Pancreas (tissue), 10 donors: ENCODE measurements around the gene HK1. TPM values are rescaled to one million over a fixed set of nuclear protein-coding genes. Genes with fewer than 3 reads are reported as not detected.

Source experiments
- ATAC-seq, 4 donors: fragments of 200-7000 bp; cut with Tn5 transposase; one replicate each; pipeline versions ENCODE4 v1.8.0 to v1.9.1; 2020; ENCODE audit warnings: mild to moderate bottlenecking in 4 of 4, moderate library complexity in 4 of 4
- DNase-seq, 6 donors: peaks; one replicate each; pipeline ENCODE4 v3.0.0-alpha.2; 2020
- FAIRE-seq: peaks from 2 replicates; lab custom pipeline; 2012; peaks lifted over from hg19 to GRCh38; lab: Jason Lieb, UNC
- H3K27ac ChIP-seq, 4 donors: fragments of 200-600 bp; sonication (generic); 1 replicate in 3 of 4; 2 replicates in 1 of 4; pipeline versions ENCODE4 v1.5.0 to v1.8.0; 2020
- H3K27me3 ChIP-seq, 4 donors: fragments of 200-600 bp; one replicate each; pipeline ENCODE4 v1.8.0; 2021
- H3K36me3 ChIP-seq, 3 donors: fragments of 200-600 bp; sonication (generic) in 1 of 3; one replicate each; pipeline versions ENCODE4 v1.5.0 to v1.8.0; 2020 to 2021
- H3K4me1 ChIP-seq, 3 donors: fragments of 200-600 bp; one replicate each; pipeline ENCODE4 v1.8.0; 2021
- H3K4me3 ChIP-seq, 4 donors: fragments of 200-600 bp; sonication (generic) in 2 of 4; one replicate each; pipeline versions ENCODE4 v1.5.0 to v1.8.0; 2020 to 2021
- H3K9me3 ChIP-seq, 4 donors: fragments of 200-600 bp; one replicate each; pipeline ENCODE4 v1.8.0; 2021
- WGBS, 2 donors: extraction: QIAGEN DNeasy Blood & Tissue Kit; methylation state at CpG; one replicate each; pipeline ENCODE4 v1.1.7; 2013; 5-methylcytosine and 5-hydroxymethylcytosine counted together
- intact Hi-C, 3 donors: fragments of 100-400 bp; cut with DNase I; formaldehyde crosslinking; loops; one replicate each; pipeline versions ENCODE4 v1.11.1 to v1.14.2; 2022
- polyA plus RNA-seq, 2 donors: library from polyadenylated mRNA; stranded (reverse); fragments of 200-250 nt; gene quantifications; one replicate each; pipeline ENCODE4 v1.2.3, GENCODE V29; 2013
- total RNA-seq, 6 donors: library from RNA; stranded (reverse); fragmentation: NEBNext Ultra II Directional in 4 of 6; extraction: Animal tissue kit (Norgen Biotek cat#: 25700) in 4 of 6; gene quantifications; one replicate each; pipeline versions ENCODE4 v1.2.1 to v1.2.4, GENCODE V29; 2021 to 2023
- TF ChIP-seq, protein P1 (sequence below), 4 donors: fragments of 200-600 bp; sonication (generic) in 3 of 4; IDR thresholded peaks; one replicate each; pipeline versions ENCODE4 v1.5.0 to v1.8.0; 2021; ENCODE audit warnings: antibody characterized with exemption in 4 of 4
- donor health status: healthy with polysubstance abuse.
- donor health status: DM: no; HTN: no; CAD: no; lungs with moderate emphysema.
- donor health status: DM: no; HTN: no; CAD: no.
- donor health status: control.
- donor health status: control.
- donor health status: Bipolar disorder and iron deficiency.
- donor health status: DM: yes; HTN: yes; CAD: no.
- donor health status: DM: no; HTN: no; CAD: no.
- donor health status: DM: no; HTN: no; CAD: no.
- donor health status: DM: yes; HTN: yes; CAD: no.

HK1 gene
- total and polyA plus RNA-seq, 8 donors: 6.7 to 18.1 (median 8.6) TPM

DNA sequence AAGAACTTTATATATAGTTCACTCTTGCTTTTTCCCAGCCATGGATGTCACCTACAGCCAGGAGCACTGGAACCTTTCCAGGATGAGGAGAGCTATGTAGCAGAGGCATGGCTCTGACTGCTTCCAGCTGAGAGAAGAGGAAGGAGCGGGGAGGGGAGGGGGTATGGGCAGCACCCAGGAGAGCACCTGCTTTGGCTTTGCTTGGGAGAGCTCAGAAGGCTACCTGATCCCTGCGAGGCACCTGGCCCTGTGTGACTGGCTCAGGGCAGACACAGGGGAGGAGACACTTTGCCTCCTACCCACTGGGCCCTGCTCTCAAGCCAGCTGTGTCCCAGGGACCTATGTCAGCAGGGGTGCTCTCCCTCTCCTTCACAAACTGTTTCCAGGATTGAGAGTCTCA, 67.1 kb downstream of the HK1 start:
- H3K36me3 ChIP-seq: no peaks in the 10 kb centered on the region
- no peaks in the 10 kb centered on the region for H3K27me3 ChIP-seq
- intact Hi-C loops: no loop called here
- TF ChIP-seq, protein P1, sequence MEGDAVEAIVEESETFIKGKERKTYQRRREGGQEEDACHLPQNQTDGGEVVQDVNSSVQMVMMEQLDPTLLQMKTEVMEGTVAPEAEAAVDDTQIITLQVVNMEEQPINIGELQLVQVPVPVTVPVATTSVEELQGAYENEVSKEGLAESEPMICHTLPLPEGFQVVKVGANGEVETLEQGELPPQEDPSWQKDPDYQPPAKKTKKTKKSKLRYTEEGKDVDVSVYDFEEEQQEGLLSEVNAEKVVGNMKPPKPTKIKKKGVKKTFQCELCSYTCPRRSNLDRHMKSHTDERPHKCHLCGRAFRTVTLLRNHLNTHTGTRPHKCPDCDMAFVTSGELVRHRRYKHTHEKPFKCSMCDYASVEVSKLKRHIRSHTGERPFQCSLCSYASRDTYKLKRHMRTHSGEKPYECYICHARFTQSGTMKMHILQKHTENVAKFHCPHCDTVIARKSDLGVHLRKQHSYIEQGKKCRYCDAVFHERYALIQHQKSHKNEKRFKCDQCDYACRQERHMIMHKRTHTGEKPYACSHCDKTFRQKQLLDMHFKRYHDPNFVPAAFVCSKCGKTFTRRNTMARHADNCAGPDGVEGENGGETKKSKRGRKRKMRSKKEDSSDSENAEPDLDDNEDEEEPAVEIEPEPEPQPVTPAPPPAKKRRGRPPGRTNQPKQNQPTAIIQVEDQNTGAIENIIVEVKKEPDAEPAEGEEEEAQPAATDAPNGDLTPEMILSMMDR (IDR thresholded peaks at IDR 0.05): no peak
- H3K9me3 ChIP-seq: no peaks in the 10 kb centered on the region
- no peak for FAIRE-seq
- 17 to 41% methylated on average over 1 to 2 of the region's 2 CpGs for WGBS, 2 donors
- H3K4me1 ChIP-seq: peaks cover 0 to 11% (median 0%) of the 10 kb centered on the region in 3 donors
- no peak overlapping the region for H3K27ac ChIP-seq
- ATAC-seq: peak in 3 of 4 donors; percentile 78 to 85 (median 83)
- peak in 3 of 6 donors; percentile 40 to 60 (median 54) for DNase-seq
- no peak overlapping the region for H3K4me3 ChIP-seq

DNA sequence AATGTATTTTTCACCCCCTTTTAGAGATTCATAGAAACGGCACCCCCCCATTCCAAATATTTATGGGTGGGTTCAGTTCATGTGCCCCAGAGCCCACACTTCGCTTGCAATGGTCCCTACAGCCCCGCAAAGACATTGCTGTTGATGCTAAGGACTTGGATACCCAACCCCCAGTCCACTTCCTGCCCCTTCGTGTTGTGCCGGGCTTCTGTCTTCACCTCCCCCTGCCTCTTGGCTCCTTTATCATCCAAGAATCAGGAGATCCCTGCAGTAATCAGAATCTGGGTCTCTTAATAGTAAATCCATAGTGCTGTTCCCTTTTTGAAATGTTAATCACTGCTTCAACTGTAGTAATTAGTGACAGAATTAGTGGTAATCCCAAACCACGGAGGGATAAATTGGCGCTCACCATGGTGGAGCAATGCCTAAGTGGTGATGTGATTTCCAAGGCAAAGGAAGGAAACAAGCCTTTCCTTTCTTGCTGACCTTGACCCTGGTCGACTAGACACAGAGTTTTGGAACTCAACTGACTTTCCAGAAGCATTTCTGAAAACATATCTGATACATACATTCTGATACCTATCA, 67.7 kb downstream of the HK1 start:
- WGBS, 2 donors: 61 to 68% methylated on average over 8 of the region's 8 CpGs
- H3K4me3 ChIP-seq: no peak overlapping the region
- FAIRE-seq (no peak), ATAC-seq (no peak), DNase-seq (no peak)
- intact Hi-C loops: no loop called here
- H3K27ac ChIP-seq: no peak overlapping the region
- TF ChIP-seq, protein P1 (IDR thresholded peaks at IDR 0.05): no peak
- H3K36me3 ChIP-seq: no peaks in the 10 kb centered on the region
- H3K4me1 ChIP-seq: peaks cover 0 to 11% (median 0%) of the 10 kb centered on the region in 3 donors
- H3K27me3 ChIP-seq: no peaks in the 10 kb centered on the region
- H3K9me3 ChIP-seq: no peaks in the 10 kb centered on the region

DNA sequence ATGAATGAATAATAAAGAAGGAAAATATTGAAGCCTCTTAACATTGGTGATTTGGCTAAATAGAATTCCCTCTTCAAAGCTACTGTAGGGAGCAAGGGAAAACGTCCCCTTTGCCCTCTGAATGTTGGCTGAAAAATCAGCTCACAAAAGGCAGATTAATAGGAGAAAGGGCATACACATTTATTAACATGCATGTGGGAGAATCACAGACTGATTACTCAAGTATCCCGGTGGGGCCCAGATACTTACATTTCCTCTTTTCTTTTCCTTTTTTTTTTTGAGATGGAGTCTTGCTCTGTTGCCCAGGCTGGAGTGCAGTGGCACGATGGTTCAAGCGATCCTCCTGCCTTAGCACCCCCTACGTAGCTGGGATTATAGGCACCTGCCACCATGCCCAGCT, 68.5 kb downstream of the HK1 start:
- WGBS, 2 donors: 85 to 86% methylated on average over 5 of the region's 5 CpGs
- DNase-seq (no peak), ATAC-seq (no peak), FAIRE-seq (no peak)
- Histone ChIP-seq H3K36me3 (no peaks in the 10 kb centered on the region), H3K4me3 (no peak overlapping the region), H3K27me3 (no peaks in the 10 kb centered on the region), H3K27ac (no peak overlapping the region), H3K4me1 (peaks cover 0 to 11% (median 0%) of the 10 kb centered on the region in 3 donors), H3K9me3 (no peaks in the 10 kb centered on the region)
- intact Hi-C loops: no loop called here
- TF ChIP-seq, protein P1 (IDR thresholded peaks at IDR 0.05): no peak

DNA sequence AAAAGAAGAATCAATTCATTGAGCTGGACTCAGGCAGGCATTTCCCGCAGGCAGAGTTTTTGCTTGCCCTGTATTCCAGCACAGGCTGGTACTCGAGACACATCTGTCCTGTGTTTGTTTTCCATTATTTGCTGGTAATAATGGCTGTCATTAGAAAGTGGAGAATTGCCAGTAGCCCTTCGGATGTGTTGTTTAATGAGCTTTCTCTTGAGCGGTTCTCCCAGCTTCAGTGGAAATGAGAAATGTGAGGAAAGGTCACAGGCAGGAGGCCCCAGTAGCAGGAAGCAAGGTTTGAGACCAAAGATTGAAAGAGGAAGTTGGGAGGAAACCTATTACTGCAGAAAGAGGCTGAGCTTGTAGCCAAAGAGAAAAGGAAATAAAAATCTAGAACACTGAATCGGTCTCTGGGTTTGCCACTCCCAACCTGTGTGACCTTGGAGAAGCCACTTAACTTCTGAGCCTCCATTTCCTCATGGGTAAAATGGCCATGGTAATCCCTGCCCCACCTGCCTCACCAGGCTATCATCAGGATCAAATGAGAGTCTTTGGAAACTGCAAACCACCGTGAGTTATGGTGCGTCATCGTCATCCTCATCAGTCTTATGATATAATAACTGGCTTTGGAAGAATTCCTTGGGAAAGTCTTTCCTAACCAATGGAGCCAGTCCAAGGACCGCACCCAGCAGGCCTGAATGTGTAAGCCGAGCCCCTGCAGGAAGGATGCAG, 70.7 kb downstream of the HK1 start:
- H3K36me3 ChIP-seq: no peaks in the 10 kb centered on the region
- peak overlapping the region in 2 of 4 donors; percentile 46 to 48 for H3K27ac ChIP-seq
- 68 to 74% methylated on average over 10 of the region's 10 CpGs for WGBS, 2 donors
- H3K4me1 ChIP-seq: peaks cover 0 to 11% (median 0%) of the 10 kb centered on the region in 3 donors
- no peaks in the 10 kb centered on the region for H3K27me3 ChIP-seq
- FAIRE-seq (no peak), ATAC-seq (peak in 3 of 4 donors; percentile 49 to 67 (median 65)), DNase-seq (no peak)
- intact Hi-C loops: no loop called here
- H3K4me3 ChIP-seq: no peak overlapping the region
- TF ChIP-seq, protein P1 (IDR thresholded peaks at IDR 0.05): no peak
- no peaks in the 10 kb centered on the region for H3K9me3 ChIP-seq

DNA sequence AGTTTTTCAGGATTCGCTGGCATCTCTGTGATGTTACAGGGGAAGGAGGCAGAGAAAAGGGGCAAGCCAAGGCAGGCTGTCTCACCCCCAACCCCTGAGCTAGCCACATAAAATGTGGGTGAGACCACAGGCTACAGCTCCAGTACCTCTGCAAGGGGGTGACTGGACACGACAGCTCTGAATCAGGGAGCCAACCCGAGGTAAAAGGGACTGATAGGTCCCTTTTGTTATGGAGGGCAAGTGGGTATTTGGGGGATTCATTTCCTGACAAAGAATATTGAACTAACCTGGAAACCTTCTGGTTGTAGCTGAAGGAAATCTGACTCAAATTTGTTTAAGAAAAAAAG, 71.2 kb downstream of the HK1 start:
- DNase-seq (no peak), FAIRE-seq (no peak), ATAC-seq (no peak)
- Histone ChIP-seq H3K4me1 (peaks cover 0 to 11% (median 0%) of the 10 kb centered on the region in 3 donors), H3K4me3 (no peak overlapping the region), H3K36me3 (no peaks in the 10 kb centered on the region), H3K27ac (peak overlapping the region in 1 of 4 donors; percentile 48), H3K27me3 (no peaks in the 10 kb centered on the region), H3K9me3 (no peaks in the 10 kb centered on the region)
- intact Hi-C loops: no loop called here
- TF ChIP-seq, protein P1 (IDR thresholded peaks at IDR 0.05): no peak
- 77 to 83% methylated on average over 3 of the region's 3 CpGs for WGBS, 2 donors
